ENCODE data around the gene IL16.

IL16 gene

DNA sequence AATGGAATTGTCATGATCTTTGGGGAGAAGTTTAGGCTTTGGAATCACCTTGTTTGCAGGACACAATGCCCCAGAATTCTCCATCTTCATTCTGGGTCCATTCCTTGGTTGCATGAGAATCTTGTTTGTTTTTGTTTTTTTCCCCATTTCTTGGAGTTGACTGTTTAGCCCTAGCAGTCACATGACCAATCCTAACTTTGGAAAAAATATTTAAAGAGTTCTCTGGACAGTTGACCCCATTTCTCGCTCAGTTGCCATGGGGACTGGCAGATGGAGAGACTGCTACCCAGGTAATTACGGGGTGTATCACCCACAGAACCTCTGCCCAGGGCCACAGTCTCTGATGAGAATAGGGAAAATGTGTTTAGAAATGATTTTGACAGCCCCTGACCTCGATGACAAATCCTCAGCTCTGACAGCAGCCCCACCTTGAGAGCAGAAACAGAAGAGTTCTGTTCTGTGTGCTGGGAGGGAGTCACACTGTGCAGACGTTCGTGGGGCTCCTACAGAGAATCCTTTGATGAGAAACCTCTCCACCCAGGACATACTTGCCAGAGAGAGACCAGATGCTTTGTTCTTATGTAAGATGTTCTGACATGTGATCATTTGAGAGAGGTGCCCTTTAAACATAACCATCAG, 57.7 kb downstream of the IL16 start:
- in situ Hi-C loops (cut with MboI; ENCODE audit: low sequenced_read_pairs), result loop anchor here (25.0 kb wide), 1 partner anchor 142 kb away; no protein-coding TSS in a partner anchor

DNA sequence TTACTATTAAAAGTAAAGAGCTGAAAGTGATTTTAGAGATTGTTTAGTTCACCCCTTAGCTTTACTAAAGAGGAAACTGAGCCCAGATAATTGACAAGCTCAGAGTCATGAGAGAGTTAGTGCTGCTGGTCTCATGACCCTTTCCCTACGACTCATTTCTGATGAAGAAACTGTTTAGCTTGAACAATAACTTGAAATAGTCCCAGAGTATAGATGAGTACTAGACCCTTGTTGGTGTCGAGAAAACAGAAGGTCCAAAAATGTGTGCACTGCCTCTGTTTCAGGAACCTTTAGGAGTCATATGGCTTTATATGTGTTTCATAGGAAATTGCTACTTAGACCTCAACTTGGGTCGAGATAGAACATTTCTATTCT, 58.2 kb downstream of the IL16 start:
- in situ Hi-C loops (cut with MboI; ENCODE audit: low sequenced_read_pairs), result loop anchor here (25.0 kb wide), 1 partner anchor 143 kb away; no protein-coding TSS in a partner anchor

DNA sequence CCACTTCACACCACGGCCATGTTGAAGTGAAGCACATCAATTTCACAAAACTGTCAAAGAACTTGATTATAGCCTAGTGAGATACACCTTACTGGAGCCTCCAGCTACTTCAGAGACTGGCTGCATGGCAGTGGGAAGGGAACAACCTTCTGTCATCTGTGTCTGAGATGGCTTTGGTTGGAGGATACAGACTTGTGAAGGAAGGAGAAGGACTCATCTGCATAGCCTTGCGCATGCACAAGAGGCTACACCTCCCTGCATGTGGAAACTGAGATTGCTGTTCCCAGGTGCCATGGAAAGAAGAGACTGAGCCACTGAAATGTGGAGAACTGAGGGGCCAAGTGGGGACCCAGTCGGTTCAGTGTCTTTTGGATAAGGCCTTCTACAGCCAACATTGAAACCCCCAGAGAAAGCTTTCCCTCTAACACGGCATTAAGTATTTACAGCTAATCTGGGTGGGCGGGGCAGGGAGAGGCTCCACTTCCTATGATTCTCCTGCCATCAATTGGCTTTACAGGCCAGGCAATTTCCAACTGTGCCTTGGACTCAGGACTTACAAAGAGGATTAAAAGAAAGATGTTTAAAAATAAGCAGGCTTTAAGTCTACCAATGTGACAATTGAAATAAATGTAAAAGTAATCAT, 58.8 kb downstream of the IL16 start:
- in situ Hi-C loops (cut with MboI; ENCODE audit: low sequenced_read_pairs), result loop anchor here (25.0 kb wide), 1 partner anchor 143 kb away; no protein-coding TSS in a partner anchor

DNA sequence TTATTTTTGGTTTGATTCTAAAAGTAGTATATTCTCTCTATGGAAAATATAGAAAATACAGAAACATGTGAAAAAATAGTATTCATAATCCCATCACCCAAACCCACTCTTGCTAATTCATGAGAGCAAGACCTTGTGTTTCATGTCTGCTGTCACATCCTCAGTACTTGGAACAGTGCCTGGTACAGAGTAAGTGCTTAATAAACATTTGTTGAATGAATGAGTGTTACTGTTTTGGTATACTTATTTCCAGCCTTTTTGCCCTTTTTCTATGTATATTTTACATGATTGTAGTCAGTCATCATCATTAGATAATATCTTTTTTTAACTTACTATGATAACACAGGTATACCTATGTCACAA, 59.3 kb downstream of the IL16 start:
- in situ Hi-C loops (cut with MboI; ENCODE audit: low sequenced_read_pairs), result loop anchor here (25.0 kb wide), 1 partner anchor 144 kb away; no protein-coding TSS in a partner anchor

DNA sequence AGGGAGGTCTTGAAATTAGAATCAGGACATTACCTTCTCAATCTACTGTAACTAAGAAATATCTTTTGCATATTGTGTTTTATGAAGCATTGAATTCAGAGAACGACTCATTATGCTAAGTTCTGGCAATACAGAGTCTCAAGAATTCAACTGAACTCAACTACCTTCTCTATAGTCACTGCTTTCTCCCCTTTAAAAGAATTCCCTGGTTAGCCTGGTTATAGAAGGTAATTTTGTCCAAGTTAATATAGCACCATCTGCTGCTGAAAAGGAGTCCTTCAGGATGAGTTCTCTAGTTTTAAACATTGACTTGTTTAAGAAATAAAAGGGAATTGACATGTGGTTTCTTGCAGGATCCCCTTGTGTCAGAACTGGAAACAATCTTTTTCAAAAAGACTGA, 60.2 kb downstream of the IL16 start:
- in situ Hi-C loops (cut with MboI; ENCODE audit: low sequenced_read_pairs), result loop anchor here (25.0 kb wide), 1 partner anchor 145 kb away; no protein-coding TSS in a partner anchor

- in situ Hi-C loops (cut with MboI; ENCODE audit: low sequenced_read_pairs), result loop anchor here (25.0 kb wide), 1 partner anchor 145 kb away; no protein-coding TSS in a partner anchor
These were observed 60.8 kb downstream of the IL16 start for GRCh38 chr15:81257435-81257834.

DNA sequence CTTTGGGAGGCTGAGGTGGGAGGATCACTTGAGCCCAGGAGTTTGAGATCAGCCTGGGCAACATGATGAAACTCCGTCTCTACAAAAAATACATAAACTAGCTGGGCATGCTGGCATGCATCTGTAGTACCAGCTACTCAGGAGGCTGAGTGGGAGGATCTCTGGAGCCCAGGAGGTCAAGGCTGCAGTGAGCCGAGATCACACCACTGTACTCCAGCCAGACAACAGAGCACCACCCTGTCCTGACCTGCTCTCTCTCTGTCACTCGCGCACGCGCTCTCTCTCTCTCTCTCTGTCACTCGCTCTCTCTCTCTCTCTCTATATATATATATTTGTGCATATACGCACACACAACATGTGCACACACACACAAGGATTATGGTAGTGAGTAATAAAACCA, 61.8 kb downstream of the IL16 start:
- in situ Hi-C loops (cut with MboI; ENCODE audit: low sequenced_read_pairs), result loop anchor here (25.0 kb wide), 1 partner anchor 146 kb away; no protein-coding TSS in a partner anchor

DNA sequence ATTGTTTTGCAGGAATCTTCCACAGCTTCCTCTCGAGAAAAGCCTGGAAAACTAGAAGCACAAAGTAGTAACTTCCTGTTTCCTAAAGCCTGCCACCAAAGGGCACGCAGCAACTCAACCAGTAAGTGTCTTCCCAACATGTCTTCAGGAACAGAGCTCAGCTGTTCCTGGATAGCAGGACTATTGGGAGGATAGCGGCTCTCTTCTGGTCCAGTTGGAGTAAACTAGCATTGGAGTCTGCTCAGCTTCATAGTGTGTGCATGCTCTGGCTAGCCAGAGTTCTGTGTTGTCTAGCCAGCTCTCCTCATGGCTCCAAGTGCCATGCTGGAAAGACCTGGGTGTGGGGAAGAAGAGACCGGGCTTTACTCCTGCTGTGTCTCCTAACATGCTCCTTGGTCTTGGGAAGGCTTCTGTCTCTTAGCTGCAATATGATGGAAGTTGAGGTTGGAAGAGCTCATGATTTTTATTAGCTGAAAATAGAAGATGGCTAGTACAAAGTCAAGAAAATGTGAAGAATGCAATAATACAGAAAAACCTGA, 63.1 kb downstream of the IL16 start:
- in situ Hi-C loops (cut with MboI; ENCODE audit: low sequenced_read_pairs), result loop anchor here (25.0 kb wide), 1 partner anchor 148 kb away; no protein-coding TSS in a partner anchor

DNA sequence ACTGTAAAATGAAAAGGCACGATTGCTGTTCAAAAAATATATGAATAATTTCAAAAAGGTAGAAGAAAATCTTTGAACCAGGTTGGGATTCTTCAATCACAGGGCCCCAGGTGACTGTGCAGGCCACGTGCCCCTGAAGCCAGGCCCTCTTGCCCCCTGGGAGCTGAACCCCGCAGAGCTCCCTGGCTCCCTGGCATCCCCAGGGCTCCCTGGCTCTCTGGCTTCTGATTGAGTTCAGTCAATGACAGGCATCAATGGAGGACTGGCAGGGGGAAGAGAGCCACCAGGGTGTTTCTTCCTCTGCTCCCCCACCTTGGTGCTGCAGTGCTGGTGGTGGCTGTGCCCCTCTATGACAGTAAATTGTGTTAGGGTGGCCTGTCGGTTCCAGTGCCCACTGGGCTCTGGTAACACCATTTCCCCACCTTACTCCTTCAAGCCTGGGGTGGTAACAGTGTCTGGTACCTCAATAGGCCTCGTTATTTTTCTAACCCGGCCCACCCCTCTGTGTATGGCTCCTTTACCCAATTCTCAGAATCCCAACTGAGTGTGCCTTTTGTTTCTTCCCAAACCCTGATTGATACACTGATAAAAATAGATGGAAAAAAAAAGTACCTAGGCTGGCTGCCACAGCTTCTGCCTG, 64.6 kb downstream of the IL16 start:
- in situ Hi-C loops (cut with MboI; ENCODE audit: low sequenced_read_pairs), result loop anchor here (25.0 kb wide), 1 partner anchor 149 kb away; no protein-coding TSS in a partner anchor

GRCh38 chr15:81263477-81263876, 66.8 kb downstream of the IL16 start:
- in situ Hi-C loops (cut with MboI; ENCODE audit: low sequenced_read_pairs), result loop anchor here (25.0 kb wide), 1 partner anchor 151 kb away; no protein-coding TSS in a partner anchor

DNA sequence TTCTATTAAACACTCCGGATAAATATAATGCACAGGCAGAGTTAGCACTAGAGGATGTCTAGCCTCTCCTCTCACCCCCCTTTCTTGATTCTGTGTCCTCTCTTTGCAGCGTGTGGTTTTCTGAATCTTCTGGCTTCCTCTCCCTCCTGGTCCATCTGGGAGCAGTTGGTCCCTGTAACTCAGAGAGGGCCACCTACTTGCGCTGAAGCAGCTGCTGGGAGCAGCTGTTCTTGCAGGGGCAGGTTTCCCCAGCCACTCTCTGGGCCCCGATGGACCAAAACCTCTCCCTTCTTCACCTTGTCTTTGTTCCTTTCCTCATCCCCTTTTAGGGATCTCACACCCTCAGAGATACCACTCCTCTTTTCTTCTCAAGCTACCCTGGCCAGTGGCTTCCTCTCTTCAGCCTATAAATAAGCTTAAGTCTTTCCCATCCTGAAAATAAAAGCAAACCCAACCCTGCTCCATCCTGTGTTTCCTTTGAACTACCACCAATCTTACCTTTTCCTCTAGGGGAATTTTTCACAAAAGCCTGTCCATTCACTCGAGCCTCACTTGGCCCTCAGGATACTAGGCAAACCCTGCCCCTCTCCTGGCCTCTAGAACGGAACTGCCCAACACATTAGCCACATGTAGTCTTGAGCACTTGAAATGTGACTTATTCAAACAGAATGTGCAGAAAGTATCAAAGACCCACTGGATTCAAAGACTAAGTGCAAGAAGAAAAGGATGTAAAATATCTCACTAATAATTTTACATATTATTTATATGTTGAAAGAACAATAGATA, 67.6 kb downstream of the IL16 start:
- in situ Hi-C loops (cut with MboI; ENCODE audit: low sequenced_read_pairs), result loop anchor here (25.0 kb wide), 1 partner anchor 152 kb away; no protein-coding TSS in a partner anchor

- in situ Hi-C loops (cut with MboI; ENCODE audit: low sequenced_read_pairs), result loop anchor here (5.0 to 25.0 kb wide), 2 partner anchors 153 to 288 kb away; no protein-coding TSS in a partner anchor
These were observed 68.7 kb downstream of the IL16 start for GRCh38 chr15:81265256-81265943.

- in situ Hi-C loops (cut with MboI; ENCODE audit: low sequenced_read_pairs), result loop anchor here (5.0 to 25.0 kb wide), 2 partner anchors 154 to 289 kb away; no protein-coding TSS in a partner anchor
These were observed 69.5 kb downstream of the IL16 start for GRCh38 chr15:81265944-81266775.

DNA sequence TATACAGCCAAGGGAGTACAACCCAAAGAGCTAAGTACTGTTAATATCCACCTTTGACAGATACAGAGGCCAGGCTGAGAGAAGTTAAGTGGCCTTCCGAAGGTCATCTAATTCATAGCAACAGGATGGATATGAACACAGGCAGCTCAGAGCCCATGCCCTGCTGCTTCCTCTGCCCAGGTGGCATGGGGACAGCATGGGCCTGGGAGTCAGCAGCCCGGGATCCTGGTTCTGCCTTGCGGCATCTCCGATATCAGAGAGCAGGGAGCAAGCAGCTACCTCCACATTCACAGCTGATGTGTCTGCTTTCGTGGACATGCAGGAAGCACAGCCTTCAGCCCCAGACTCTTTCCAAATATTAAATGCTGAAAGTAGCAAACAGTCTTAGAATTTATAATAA, 71.7 kb downstream of the IL16 start:
- in situ Hi-C loops (cut with MboI; ENCODE audit: low sequenced_read_pairs), result loop anchor here (5.0 to 25.0 kb wide), 2 partner anchors 156 to 291 kb away; no protein-coding TSS in a partner anchor

DNA sequence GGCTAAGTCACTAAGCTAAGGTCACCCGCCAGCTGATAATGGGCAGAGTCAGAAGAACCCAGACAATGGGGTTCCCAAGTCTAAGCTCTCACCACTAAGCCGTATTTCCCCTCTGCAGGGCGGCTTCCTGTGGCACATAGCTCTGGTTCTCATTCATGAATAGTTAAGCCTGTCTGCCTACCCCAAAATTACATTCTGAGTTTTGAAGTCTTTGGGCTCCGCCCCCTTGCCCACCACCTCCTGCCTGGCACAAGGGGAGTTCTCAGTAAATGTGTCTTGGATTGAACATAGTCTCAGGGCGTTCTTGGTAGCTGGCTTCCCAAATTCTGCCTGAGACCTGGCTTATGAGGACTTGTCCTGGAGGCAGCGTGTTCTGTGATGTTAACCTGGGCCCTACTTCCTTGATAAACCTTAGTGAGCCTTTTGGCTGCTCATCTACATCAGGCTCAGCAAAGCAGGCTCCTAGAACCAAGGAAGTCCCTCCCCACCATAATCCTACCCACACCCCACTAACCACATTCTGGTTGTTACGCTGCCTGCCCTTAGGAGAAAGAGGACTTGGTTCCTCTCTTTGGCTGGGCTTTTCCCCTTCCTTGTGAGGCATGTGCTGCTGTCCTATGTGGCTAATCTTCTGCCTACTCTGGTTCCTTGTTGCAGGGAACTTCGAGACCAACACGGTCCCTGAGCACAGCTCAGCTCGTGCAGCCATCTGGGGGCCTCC, 72.4 kb downstream of the IL16 start:
- in situ Hi-C loops (cut with MboI; ENCODE audit: low sequenced_read_pairs), result loop anchor here (5.0 to 25.0 kb wide), 2 partner anchors 157 to 292 kb away; no protein-coding TSS in a partner anchor

GRCh38 chr15:81270188-81270587, 73.5 kb downstream of the IL16 start:
- in situ Hi-C loops (cut with MboI; ENCODE audit: low sequenced_read_pairs), result loop anchor here (10.0 to 25.0 kb wide), 3 partner anchors 55 to 158 kb away; partner anchors contain the start of gene STARD5

GRCh38 chr15:81270781-81271491, 74.3 kb downstream of the IL16 start:
- in situ Hi-C loops (cut with MboI; ENCODE audit: low sequenced_read_pairs), result loop anchor here (10.0 to 25.0 kb wide), 3 partner anchors 54 to 159 kb away; partner anchors contain the start of gene STARD5
